ENCODE measurements around the gene TMEM59L.
"Not testable (repeated sequence)": the region's sequence is repeated elsewhere in the genome, so short reads cannot be mapped to it uniquely, and the experiment has no call there.

TMEM59L gene

DNA sequence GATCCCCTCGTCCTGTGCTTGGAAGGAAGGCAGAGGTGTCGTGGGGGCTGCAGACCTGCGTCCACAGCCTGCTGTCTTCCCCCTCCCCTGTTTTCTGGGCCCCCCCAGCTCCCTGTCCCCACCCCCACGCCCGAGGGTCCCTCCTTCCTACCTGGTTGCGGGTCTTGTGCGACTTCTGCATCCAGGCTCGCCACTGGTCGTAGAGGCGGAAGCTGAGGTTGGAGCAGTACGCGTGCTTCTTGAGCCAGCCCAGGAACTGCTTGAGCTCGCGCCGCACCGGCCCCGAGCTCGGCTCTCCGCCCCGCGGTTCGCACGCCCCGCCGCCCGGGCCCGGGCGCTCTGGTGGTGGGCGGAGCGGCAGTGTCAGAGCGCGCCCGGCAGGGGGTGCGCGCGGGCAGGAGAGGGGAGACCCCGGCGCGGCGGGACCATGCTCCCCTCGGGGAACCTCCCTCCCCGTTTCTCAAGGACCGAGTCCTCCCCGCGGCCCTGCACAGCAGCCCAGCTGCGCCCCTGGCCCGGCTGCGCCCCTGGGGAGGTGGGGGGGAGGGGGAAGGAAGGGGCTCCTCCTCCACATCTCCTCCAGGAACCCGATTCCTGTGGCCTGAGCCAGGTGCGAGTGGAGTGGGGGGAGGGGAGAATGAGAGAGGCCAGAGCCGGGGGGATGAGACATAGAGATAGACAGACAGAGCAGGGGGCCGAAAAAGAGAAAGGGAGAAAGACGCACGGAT, 18.4 kb upstream of the TMEM59L start:
- DNase-seq, result no peak

DNA sequence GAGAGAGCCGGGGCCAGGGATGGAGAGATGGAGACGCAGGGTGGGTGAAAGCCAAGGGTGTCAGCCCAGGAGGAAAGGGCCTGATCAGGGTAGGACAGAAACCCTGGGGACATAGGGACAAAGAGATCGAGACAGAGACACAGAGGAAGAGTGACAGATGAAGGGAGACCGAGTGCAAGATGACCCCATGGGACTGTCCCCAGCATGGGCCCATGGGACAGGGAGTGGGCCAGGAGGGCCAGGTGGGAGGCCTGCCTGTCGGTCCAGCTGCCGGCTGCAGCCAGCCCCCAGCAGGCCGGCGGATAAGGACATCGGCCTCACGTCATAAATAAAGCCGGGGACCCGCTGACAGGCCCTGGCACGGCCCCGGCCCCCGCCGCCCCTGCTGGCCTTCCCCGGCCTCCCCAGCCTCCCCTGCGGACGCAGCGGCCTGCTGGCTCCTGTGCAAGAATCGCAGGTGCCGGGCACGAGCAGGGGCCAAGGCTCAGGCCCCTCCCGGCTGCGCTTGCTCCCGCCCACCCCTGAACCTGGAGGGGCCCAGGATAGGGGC, 17.8 kb upstream of the TMEM59L start:
- DNase-seq, result no peak

DNA sequence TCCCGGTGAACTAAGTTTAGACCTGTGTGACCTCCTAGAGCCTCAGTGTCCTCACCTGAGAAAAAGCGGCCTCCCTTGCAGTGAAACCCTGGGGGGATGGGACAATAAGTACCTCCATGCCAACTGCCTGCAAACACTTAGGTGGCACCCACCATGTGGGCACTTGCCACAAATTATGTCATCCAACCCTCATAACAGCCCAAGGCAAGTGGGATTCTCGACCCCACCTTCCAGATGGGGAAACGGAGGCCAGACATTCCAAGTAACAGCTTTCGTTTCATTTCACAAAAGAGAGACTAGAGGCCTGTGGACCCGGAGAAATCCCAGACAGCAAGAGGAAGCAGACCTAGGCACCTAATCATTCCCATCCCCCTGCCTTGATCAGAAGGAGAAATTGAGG, 17.2 kb upstream of the TMEM59L start:
- DNase-seq, result no peak

DNA sequence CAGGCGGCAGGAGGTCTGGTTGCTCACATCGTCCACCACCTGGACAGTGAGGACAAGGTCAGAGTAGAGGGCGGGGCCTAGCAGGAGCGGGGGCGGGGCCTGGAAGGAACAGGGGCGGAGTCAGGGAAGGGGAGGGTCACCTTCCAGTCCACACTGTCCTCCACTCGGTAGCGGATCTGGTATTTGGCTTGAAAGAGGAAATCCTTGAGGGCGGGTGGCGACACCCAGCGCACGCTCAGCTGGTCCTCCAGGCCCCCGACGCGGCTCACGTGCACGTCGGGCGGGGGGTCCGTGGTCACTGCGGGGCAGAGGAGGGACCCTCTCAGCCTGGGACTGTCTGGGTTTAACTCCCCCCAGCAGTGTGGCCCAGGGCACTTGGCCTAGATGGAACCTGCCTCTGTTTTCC, 15.9 kb upstream of the TMEM59L start:
- DNase-seq, result no peak

DNA sequence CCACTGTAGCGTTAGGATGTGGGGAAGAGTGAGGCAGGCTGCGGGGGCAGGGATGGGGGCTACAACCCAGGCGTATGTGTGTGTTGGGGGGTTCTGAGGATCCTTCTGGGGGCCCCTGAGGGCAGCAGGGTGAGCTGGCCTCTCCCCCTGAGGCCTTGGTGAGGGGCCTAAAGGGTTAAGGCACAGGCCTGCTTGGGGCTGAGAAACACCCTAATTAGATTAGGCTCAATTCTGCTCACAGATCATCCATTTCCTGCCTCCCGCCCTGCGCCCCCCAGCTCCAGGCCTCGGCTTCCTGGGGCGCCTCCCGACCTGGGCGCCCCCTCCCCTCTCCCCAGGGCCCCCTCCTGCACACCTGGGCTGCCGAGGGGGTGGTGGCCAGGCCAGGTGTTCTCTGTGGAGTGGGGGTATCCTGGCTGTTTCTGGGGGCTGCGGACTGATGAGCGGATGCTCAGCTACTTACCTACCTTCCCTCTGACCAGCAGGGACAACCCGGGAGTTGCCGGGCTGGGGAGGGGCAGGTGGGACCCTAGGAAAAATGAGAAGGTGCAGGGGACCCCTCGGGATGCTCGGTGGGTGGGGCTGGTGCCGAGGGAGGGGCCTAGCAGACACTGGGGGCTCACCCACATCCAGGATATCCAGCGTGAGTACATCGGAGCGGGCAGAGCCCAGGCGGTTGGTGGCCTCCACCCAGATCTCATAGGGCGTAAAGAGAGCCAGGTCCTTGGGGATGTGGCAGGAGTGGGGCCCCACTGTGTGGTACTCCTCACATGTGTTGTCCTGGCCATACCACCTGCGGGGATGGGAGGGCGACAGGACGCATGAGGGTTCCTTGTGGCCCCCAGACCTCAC, 14.6 kb upstream of the TMEM59L start:
- no peak for DNase-seq

DNA sequence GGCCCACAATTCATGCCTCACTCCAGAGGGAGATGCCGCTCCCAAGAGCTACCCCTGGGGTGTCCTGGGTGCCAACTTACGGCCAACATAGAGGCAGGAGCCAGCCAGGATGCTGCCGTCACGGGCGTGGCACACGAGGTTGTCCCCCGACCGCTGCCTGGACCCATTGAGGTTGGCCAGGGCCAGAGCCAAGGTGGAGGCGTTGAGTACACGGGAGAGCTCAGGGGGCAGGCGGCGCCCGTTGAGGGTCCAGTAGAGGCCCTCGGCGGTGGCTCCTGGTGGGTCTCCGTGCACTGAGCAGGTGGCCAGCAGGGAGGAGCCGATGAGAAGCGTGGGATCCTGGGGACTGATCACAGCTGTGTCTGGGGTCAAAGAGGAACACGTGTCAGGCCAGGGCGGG, 13.2 kb upstream of the TMEM59L start:
- no peak for DNase-seq

DNA sequence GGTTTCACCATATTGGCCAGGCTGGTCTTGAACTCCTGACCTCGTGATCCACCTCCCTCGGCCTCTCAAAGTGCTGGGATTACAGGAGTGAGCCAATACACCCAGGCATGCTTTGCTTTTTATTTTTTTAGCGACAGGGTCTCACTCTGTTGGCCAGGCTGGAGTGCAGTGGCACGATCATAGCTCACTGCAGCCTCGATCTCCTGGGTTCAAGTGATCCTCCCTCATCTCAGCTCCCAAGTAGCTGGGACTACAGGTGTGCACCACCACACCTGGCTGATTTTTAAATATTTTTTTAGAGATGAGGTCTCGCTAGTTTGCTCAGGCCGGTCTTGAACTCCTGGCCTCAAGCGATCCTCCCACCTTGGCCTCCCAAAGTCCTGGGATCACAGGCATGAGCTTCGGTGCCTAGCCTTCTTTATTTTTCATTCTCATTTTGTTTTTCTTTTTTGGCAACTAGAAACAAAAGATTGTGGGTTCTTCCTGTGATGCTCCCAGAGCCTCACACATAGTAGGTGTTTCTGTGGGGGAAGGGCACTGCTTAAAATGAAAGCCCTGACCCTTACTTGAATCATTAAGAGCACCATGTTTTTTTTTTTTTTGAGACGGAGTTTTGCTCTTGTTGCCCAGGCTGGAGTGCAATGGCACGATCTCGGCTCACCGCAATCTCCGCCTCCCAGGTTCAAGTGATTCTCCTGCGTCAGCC, 11.8 kb upstream of the TMEM59L start:
- not testable (repeated sequence) for DNase-seq

DNA sequence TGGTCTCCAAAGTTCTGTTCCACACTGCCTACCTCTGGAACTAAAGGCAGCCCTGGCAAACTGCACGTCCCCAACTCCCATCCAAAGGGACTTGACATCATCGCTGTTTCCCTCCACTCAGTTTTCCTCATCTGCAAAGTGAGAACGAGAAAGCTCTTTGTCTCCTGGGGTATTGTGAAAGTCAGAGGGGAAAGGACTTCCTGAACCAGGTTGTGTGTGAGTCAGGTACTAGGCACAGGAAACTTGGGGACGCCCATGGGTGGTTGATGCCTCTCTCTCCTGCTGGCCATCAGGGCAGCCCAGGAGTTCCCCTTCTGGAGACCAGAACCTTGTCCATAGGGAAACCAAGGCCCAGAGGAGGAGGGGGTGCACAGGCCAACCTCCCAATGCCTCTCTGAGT, 10.8 kb upstream of the TMEM59L start:
- no peak for DNase-seq

DNA sequence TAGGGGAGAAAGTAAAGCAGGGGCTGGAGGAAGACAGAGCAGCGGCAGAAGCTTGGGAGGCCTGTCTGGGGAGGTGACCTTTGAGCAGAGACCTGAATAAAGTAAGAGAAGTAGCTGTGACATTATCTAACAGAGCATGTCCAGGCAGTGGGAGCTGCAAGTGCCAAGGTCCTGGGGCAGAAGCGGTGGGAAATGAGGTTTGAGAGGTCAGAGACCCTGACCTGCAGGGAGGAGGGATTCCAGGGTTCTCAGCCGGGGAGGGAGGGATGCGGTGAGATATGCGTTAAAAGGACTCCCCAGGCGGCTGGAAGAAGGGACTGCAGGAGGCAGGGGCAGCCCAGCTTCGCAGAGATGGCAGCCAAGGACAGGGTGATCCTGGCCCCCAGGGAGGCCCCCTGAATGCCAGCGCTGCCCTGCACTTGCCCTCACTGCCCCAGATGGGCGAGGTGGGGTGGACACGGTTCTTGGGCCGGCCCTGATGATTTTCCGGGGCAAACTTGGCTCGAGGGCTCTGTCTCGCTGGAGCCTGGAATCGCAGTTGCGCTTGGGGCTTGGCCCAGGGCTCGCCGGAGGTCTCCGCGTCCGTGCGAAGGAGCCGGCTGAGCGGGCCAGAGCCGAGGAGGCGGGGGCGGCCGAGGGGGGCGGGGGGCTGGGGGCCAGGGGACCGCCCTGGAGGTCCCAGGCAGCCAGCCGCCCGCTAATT, 9.3 kb upstream of the TMEM59L start:
- no peak for DNase-seq

DNA sequence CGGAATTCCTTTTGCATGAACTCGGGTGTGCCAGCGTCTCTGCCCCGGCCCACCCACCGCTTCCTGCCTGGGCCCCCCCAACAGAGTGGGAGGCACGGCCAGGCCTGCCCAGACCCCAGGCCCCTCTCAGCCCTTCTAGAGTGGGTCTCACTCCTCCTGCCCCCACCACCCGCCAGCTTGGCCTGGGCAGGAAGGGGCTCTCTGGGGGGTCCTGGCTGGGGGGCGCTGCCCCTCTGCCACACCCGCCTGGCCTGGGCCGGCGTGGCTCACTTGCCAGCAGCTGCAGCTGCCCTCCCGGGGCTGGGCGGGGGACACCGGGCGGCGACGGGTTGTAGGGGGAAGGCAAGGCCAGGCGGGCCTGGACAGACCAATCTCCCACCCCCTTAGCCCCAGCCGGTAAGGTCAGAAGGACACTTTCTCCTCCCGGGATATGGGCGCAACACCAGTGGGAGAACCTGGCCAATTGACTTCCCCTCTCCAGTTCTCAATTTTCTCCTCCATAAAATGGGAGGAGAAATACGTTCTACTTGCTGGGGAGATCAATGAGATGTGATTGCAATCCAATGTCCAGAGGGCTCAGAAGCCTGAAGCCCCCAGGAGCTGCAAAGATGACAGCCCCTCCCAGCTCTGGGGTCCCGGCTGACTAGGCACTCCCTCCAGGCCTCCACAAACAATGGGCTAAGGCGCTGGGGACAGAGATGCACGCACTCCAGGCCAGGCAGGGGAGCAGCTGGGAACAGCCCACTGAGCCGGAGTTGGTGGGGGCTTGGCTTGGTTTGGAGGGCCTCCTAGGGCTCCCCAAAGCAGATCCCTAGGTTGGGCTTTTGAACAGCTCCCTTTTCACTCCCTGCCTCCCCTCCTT, 8.5 kb upstream of the TMEM59L start:
- no peak for DNase-seq

DNA sequence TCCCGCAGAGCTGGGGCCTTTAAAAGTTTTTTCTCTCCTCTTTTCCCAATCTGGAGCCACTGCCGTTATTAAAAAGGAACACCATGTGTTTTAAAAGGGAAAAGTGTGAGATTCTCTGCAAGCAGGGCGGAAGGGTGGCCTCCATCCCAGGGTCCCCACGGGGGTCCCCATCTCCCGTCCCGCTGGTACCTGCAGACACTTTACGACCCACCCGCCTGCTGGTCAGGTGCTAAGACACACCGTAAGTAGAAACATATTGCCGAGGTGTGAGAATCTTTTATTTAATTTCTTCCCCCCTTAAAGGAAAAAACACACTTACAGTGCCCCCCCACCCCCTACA, 7.9 kb upstream of the TMEM59L start:
- DNase-seq, result no peak

DNA sequence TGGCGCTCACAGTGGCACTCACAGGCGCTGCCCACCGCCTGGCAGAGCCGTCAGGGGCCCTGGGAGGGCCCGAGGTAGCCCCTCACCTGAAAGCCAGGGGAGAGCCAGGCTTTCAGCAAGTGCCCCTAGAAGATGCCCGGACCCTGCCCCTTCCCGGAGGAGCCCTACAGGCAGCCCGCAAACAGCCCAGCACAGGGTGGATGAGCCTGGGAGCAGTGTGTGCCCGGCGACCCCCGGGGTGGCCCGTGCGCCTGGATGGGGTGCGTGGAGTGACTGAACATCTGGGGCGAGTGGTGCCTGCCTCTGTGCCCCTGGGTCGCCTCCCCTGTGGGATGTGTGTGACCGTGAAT, 7.5 kb upstream of the TMEM59L start:
- DNase-seq, result no peak

DNA sequence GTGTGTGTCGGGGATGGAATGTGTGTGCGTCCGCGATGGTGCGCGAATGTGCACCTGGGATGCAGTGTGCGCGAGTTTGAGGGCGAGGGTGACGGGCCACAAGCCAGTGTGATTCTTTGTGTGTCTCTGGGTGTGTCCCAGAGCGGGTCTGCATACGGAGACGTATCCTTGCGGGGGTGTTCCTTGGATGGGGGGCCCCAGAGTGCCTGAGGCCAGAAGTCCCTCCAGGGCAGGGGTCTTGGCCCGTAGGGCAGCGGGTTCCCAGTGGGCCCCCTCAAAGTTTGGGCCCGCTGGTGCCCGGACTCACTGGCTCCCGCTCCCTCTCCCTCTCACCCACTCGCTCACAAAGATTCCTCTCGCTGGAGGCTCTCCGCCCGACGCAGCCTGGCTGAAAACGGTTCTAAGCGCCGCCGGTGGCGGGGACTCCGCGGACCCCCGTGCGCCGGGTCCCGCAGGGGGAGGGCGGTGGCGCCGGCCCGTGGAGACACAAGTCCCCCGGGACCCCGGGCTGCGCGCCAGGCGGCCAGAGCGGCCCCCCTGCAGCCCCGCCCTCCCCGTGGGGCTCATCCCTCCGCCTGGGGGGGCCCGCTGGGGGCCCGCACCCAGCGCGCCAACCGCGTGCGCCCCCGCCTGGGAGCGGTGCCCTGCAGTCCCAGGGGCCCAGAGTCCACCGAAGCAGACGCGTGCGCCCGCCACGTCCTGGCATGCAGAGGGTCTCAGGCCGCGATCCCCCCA, 7.0 kb upstream of the TMEM59L start:
- no peak for DNase-seq

DNA sequence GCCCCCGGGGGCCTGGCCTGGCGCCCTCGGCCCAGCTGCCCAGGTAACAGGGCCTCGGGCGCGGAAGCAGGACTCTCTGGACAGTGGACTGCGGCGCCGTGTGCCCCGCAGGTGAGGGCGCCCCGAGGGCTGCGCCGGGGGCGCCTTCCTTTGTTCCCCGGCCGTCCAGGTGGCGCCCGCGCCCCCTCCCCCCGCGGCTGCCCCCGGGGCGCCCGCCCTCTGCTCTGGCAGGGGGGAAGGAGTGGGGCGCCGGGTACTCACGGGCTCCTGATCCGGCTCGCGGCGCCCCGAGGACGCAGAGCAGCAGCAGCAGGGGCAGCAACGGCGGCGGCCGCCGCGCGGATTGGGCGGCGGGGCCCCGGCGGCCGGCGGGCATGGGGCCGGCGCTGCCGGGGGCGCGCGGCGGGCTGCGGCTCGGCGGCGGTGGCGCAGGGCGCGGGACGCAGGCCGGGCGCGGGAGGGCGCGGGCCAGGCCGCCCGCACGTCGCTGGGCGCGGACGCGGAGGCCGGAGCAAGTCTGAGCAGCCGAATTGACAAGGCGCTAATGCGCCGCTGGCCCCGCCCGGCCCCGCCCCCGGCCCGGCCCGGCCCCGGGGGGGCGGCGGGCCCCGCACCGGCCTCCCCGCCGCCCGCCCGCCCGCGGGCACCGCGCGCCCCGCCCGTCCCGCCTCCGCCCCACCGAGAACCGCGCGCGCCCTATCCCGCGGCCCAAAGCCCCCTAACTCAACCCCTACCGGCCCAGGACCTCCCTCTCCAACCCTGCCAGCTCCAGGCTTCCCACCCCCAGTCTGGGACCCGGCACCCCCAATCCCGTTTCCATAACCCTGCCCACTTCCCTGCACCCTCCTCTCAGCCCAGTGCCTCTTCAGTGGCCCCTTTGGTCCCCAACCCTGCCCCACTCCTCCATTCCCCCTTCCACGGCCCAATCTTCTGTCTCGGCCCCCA, 6.1 kb upstream of the TMEM59L start, which contains the start of gene CRLF1:
TSS of gene CRLF1 (minus strand) at position 519 of the 945 bp plus-strand sequence. CDS start at position 376, 143 bp downstream.
- no peak for DNase-seq

DNA sequence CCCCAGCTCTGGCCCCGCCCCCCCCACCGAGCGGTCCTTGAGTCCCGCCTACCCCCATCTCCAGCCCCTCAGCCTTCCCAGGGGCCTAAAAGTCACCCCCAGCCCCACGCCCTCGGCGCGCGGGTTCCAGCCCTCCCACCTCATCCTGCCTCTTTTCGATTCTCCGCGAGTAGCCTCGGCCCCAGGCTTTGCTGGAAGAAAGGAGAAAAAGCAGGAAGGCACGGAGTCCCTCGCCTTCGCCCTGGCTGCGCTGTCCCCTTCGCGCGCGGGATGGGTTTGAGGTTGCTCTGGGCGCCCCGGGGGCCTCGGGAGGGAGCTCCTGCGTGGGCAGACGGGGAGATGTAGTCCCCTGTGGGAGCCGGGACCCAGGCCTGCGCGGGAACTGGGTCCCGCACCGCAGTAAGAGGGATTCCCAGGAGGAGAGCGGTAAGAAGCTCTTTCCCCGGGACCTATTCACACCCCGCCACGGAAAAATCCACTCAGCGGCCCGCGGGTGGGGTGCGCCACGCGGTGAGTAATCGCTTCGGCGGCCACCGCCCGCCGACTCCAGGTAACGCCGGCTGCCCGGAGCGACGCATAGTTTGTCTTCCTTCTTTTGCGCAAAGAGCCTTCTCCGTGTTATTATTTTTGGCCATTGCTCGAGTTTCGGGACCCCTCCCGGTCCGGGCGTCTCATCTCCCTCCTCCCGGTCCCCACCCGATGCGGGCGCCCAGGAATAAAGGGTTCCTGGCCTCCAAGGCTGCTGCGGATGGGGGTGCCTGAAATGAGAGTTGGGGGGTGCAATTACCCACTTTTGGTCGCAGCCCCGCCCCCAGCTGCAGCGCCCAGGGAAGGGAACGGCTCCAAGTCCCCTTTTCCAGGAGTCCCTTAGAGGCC, 5.2 kb upstream of the TMEM59L start:
- DNase-seq, result no peak

DNA sequence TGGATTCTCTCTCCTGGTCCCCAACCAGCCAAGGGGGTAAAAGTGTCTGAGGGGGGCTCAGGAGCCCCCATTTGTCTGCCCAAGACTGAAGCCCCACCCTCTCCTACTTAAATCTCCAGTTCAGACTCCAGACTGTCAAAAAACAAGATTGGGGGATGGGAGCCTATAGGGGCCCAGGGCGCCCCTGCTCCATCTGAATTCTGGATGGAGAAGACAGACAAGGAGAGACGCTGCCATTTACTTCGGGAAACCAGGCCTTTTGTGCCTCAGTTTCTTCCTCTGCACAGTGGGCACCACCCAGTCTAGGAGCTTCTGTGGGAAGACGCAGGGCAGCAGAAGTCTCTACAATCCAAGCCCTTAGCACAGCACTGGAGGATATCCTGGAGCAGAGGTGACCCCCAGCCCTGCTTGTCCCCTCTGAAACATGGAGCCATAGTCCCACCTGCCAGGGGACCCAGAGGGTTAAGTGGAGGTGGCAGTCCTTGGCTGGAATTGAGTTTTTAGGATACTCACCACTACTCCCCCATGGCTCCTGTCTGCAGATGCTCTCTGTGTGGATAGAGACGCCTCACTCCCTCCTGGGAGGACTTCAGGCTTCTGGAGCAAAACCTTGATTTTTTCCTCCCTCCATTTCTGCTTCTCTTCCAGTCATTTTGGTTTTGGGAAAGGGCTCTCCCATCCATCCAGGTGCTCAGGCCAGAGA, 4.4 kb upstream of the TMEM59L start:
- DNase-seq, result no peak

DNA sequence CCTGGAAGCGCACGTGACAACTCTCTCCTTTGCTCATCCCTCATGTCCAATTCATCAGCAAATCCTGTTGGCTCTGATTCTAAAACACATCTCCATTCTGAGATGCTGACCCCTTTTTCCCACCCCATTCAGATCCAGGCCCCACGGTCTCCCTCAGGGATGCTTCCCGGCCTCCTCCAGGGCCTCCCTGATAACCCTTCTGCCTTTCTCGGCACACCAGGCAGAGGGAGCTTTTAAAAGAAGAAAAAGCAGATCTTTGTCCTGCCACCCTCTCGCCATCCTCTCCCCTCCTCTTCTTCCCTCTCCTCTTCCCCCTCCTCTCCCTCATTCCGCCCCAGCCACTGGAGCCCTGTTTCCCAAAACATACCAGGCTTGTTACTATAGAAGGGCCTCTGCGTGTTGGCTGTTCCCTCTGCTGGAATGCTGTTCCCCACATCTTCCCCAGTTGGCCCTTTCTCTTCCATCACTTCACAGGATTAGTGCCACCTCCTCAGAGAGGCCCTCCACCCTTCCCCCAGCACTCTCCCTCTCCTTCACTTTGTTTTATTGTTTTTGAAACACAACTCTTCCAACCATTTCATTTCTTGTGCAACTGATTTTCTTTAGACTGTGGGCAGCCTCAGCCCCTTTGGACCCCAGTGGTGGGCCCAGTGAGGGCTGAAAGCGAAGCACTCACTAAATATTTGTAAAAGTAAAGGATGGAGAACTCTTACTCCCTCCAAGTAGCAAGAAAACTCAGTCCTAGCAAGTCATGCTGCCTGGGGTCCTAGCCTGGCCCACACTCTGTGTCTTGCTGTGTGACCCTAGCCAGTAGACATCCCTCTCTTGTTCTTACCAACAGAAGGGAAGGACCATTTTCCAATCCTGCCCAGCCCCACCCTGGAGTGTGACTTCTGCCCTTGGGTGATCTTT, 3.6 kb upstream of the TMEM59L start:
- no peak for DNase-seq

Measured in DMS 273 treated with DMSO at 0.1 percent for 48 hours (cell line).